Breast epithelium (tissue), 3 donors: ENCODE results near the gene CPED1.

Source experiments
- POLR2A ChIP-seq: fragments of 450-650 bp; IDR thresholded peaks from one replicate; pipeline ENCODE4 v1.6.1; 2016; ENCODE audit warnings: antibody characterized with exemption, mild to moderate bottlenecking, moderate library complexity
- TF ChIP-seq, protein P1 (sequence below), 3 donors: fragments of 450-650 bp; IDR thresholded peaks; one replicate each; pipeline ENCODE4 v1.5.1; 2016 to 2017; ENCODE audit warnings: antibody characterized with exemption in 3 of 3, mild to moderate bottlenecking in 3 of 3, moderate library complexity in 3 of 3

DNA sequence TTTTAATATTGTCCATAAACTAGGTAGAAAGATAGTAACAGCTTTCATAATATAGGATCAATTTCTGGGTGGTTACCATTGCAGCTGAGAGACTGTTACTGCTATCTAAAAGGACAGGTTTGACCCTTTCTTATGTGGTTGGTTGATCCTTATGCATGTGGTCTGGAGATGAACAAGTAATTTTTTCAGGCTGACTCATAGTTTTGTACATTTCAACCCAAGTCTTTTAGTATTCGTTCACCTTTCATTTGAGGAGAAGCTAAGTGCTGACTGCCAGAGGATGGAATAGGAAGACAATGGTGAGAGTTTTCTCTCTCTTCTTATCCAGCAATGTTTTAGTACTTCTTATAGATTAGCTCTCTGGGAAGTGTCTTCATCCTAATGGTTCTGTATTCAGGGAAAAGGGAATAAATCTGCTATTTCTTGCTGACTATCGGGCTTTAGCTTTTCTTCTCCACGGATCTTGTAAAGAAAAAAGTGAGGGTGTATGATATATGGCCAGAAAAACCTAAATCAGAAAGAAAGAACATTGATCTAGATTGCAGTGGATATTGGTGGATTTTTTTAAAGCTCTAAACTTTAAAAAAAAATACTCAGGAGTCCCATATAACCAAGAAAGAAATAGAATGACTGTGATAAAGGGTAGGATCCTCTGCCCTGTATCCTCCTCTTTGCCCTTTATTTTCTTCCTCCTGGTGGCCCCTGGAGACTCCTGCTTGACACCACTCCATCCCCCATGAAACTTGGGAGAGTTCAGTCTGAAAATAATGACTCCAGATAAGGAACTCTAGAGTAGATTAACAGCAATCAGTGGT, 88.0 kb downstream of the CPED1 start:
- TF ChIP-seq, protein P1, sequence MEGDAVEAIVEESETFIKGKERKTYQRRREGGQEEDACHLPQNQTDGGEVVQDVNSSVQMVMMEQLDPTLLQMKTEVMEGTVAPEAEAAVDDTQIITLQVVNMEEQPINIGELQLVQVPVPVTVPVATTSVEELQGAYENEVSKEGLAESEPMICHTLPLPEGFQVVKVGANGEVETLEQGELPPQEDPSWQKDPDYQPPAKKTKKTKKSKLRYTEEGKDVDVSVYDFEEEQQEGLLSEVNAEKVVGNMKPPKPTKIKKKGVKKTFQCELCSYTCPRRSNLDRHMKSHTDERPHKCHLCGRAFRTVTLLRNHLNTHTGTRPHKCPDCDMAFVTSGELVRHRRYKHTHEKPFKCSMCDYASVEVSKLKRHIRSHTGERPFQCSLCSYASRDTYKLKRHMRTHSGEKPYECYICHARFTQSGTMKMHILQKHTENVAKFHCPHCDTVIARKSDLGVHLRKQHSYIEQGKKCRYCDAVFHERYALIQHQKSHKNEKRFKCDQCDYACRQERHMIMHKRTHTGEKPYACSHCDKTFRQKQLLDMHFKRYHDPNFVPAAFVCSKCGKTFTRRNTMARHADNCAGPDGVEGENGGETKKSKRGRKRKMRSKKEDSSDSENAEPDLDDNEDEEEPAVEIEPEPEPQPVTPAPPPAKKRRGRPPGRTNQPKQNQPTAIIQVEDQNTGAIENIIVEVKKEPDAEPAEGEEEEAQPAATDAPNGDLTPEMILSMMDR (IDR thresholded peaks at IDR 0.05): no peak
- TF ChIP-seq POLR2A: no peak
